Activated CD4-positive, alpha-beta memory T cell treated with anti-CD3 and anti-CD28 coated beads, Interleukin-2, amount 10 ng/mL, durations not matched to agents 7 days and 5 days (primary cell): ENCODE results near the gene PBRM1. TPM values are rescaled to one million over a fixed set of nuclear protein-coding genes. Genes with fewer than 3 reads are reported as not detected.
A peak's percentile ranks its signal among the peaks of the same experiment; 100 is the strongest.
"Not testable (repeated sequence)": the region's sequence is repeated elsewhere in the genome, so short reads cannot be mapped to it uniquely, and the experiment has no call there.

ENCODE experiments used
- CTCF ChIA-PET: fragments of 350-600 bp; sonication (Branson Sonifier 250); formaldehyde crosslinking; loops from one replicate; lab custom pipeline; 2021; ENCODE audit warnings: antibody characterized with exemption, inconsistent platforms; lab: Charles Lee
- POLR2A ChIA-PET: fragments of 350-600 bp; sonication (Branson Sonifier 250); formaldehyde crosslinking; loops from one replicate; lab custom pipeline; 2021; ENCODE audit warnings: antibody characterized with exemption; lab: Charles Lee
- DNase-seq: peaks from one replicate; pipeline ENCODE4 v3.0.0-alpha.2; 2020
- H3K27ac Mint-ChIP-seq: one replicate; pipeline ENCODE4 v1.8.0; 2021; ENCODE audit warnings: mild to moderate bottlenecking, mixed read lengths
- H3K27me3 Mint-ChIP-seq: one replicate; pipeline ENCODE4 v1.8.0; 2021; ENCODE audit warnings: mixed read lengths
- H3K36me3 Mint-ChIP-seq: one replicate; pipeline ENCODE4 v1.8.0; 2021; ENCODE audit warnings: low read depth, mixed read lengths
- H3K4me1 Mint-ChIP-seq: one replicate; pipeline ENCODE4 v1.8.0; 2021; ENCODE audit warnings: mixed read lengths
- H3K4me3 Mint-ChIP-seq: one replicate; pipeline ENCODE4 v1.8.0; 2021; ENCODE audit warnings: mild to moderate bottlenecking, mixed read lengths
- H3K9me3 Mint-ChIP-seq: one replicate; pipeline ENCODE4 v1.8.0; 2021; ENCODE audit warnings: mixed read lengths
- total RNA-seq, 2 experiments: library from RNA; stranded (reverse); gene quantifications; one replicate each; pipeline ENCODE4 v1.2.3, GENCODE V29; 2021

PBRM1 gene
- total RNA-seq, 2 experiments from 2014 or later = 69.0 to 70.2 TPM

GRCh38 chr3:52681596-52681995 is 4.1 kb downstream of the PBRM1 start:
- Mint-ChIP-seq H3K4me3 (no peak overlapping the region), H3K36me3 (peaks cover 62% of the 10 kb centered on the region), H3K4me1 (peaks cover 65% of the 10 kb centered on the region), H3K27me3 (no peaks in the 10 kb centered on the region), H3K9me3 (no peaks in the 10 kb centered on the region), H3K27ac (peak overlapping the region; percentile 41)
- CTCF ChIA-PET = no interaction called here
- no peak for DNase-seq
- POLR2A ChIA-PET = interaction anchor here (1.0 kb wide), 1 partner anchor 11 kb away, joined by 3 read pairs; no protein-coding TSS in a partner anchor

- ChIA-PET POLR2A (no interaction called here), CTCF (interaction anchor here (0.6 kb wide), 1 partner anchor 13 kb away, joined by 3 read pairs; no protein-coding TSS in a partner anchor)
- H3K36me3 Mint-ChIP-seq = peaks cover 64% of the 10 kb centered on the region
- peaks cover 59% of the 10 kb centered on the region for H3K4me1 Mint-ChIP-seq
- DNase-seq = no peak
- H3K27ac Mint-ChIP-seq = no peak overlapping the region
- no peaks in the 10 kb centered on the region for H3K27me3 Mint-ChIP-seq
- no peak overlapping the region for H3K4me3 Mint-ChIP-seq
- no peaks in the 10 kb centered on the region for H3K9me3 Mint-ChIP-seq
Observed at GRCh38 chr3:52679811-52680210, 5.9 kb downstream of the PBRM1 start.

DNA sequence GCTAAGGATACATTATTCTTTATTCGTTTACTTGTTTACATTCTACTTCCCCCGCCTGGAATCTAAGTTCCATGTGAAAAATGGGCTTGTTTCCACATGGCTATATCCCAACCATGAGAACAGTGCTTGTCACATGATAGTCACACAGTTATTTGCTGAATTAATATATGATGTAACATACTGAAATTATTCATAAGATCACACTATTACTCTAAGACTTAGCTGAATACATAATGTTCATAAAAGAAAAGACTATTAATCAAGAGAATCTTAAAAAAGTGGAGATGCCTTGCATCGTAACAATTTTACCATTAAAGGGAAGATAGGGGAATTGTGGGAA is 6.5 kb downstream of the PBRM1 start:
- Mint-ChIP-seq H3K27me3 (no peaks in the 10 kb centered on the region), H3K4me3 (no peak overlapping the region), H3K9me3 (no peaks in the 10 kb centered on the region), H3K36me3 (peaks cover 62% of the 10 kb centered on the region), H3K4me1 (peaks cover 52% of the 10 kb centered on the region), H3K27ac (no peak overlapping the region)
- DNase-seq = no peak
- POLR2A ChIA-PET = interaction anchor here (1.5 kb wide), 1 partner anchor 25 kb away, joined by 5 read pairs; no protein-coding TSS in a partner anchor
- CTCF ChIA-PET = interaction anchor here (0.6 kb wide), 1 partner anchor 13 kb away, joined by 3 read pairs; no protein-coding TSS in a partner anchor

GRCh38 chr3:52678265-52679198 is 7.2 kb downstream of the PBRM1 start:
- peak overlapping the region; percentile 38 for H3K27ac Mint-ChIP-seq
- ChIA-PET CTCF (interaction anchor here (0.5 to 1.0 kb wide), 2 partner anchors 27 to 251 kb away, joined by 3 read pairs; no protein-coding TSS in a partner anchor), POLR2A (interaction anchor here (0.9 to 1.5 kb wide), 5 partner anchors 9 to 141 kb away, joined by 3 to 5 read pairs (median 3); no protein-coding TSS in a partner anchor)
- peaks cover 63% of the 10 kb centered on the region for H3K36me3 Mint-ChIP-seq
- no peak overlapping the region for H3K4me3 Mint-ChIP-seq
- H3K27me3 Mint-ChIP-seq = no peaks in the 10 kb centered on the region
- no peaks in the 10 kb centered on the region for H3K9me3 Mint-ChIP-seq
- H3K4me1 Mint-ChIP-seq = peaks cover 46% of the 10 kb centered on the region
- no peak for DNase-seq

- POLR2A ChIA-PET, H3K4me3 Mint-ChIP-seq, DNase-seq, H3K9me3 Mint-ChIP-seq, H3K27ac Mint-ChIP-seq, CTCF ChIA-PET, H3K27me3 Mint-ChIP-seq: not testable (repeated sequence)
- peaks cover 40% of the 10 kb centered on the region for H3K4me1 Mint-ChIP-seq
- H3K36me3 Mint-ChIP-seq = peaks cover 70% of the 10 kb centered on the region
Observed at GRCh38 chr3:52676201-52676600, 9.5 kb downstream of the PBRM1 start.

GRCh38 chr3:52671676-52672075 is 14.0 kb downstream of the PBRM1 start:
- H3K36me3 Mint-ChIP-seq = peaks cover 64% of the 10 kb centered on the region

DNA sequence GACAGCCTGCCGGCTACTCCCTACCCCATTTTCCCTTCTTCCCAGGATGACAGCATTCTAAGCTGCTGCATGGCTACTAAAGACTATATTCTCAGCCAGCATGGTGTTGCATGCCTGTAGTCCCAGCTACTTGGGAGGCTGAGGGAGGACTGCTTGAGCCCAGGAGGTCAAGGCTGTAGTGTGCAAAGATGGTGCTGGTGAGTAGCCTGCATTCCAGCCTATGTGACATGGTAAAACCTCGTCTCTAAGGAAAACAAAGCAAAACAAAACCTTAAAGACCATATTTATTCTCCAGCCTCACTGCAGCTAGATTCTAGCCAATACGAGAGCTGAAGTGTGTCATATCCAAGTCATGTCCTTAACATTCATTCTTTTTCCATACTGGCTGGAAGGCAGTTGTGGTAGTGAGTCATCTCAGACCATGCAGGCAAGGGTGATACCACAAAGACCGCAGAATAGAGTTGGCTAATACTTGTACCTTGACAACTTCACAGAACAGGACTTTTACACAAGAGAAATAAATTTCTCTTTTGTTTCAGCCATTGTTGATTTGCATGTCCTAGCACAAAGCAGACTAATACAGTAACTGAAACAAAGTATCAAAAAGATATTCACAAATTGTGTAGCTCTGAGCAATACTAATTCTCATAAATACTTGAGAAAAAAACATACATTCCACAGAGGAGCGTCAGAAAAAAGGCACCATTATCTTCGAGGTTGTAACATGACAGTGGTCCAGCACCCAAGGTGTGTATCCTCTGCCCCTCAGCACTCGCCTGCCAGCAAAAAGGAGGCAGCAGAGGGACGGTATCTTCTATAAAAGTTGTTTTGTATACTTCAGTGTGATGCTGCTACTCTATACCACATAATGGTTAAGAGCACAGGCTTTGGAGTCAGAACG is 14.8 kb downstream of the PBRM1 start:
- ChIA-PET CTCF (interaction anchor here (0.9 to 1.0 kb wide), 2 partner anchors 13 to 34 kb away, joined by 3 to 5 read pairs; no protein-coding TSS in a partner anchor), POLR2A (interaction anchor here (0.6 to 2.3 kb wide), 3 partner anchors 11 to 16 kb away, joined by 3 to 12 read pairs (median 4); partner anchors contain the start of gene PBRM1)
- Mint-ChIP-seq H3K27ac (peak overlapping the region; percentile 86), H3K9me3 (no peaks in the 10 kb centered on the region), H3K36me3 (peaks cover 61% of the 10 kb centered on the region), H3K27me3 (no peaks in the 10 kb centered on the region), H3K4me1 (peaks cover 30% of the 10 kb centered on the region), H3K4me3 (peak overlapping the region; percentile 43)
- DNase-seq = peak; percentile 71

More at GRCh38 chr3:52671676-52672075, 14.0 kb downstream of the PBRM1 start:
- ChIA-PET POLR2A (interaction anchor here (1.3 to 2.3 kb wide), 2 partner anchors 13 to 15 kb away, joined by 4 to 12 read pairs; partner anchors contain the start of gene PBRM1), CTCF (interaction anchor here (0.9 to 1.0 kb wide), 2 partner anchors 13 to 35 kb away, joined by 3 to 5 read pairs; no protein-coding TSS in a partner anchor)
- Mint-ChIP-seq H3K4me1 (peaks cover 31% of the 10 kb centered on the region), H3K9me3 (no peaks in the 10 kb centered on the region), H3K27ac (peak overlapping the region; percentile 86), H3K27me3 (no peaks in the 10 kb centered on the region), H3K4me3 (no peak overlapping the region)
- DNase-seq = no peak

- no peaks in the 10 kb centered on the region for H3K9me3 Mint-ChIP-seq
- ChIA-PET CTCF (interaction anchor here (0.6 kb wide), 1 partner anchor 68 kb away, joined by 4 read pairs; no protein-coding TSS in a partner anchor), POLR2A (no interaction called here)
- no peak overlapping the region for H3K4me3 Mint-ChIP-seq
- H3K27ac Mint-ChIP-seq = no peak overlapping the region
- no peak for DNase-seq
- H3K27me3 Mint-ChIP-seq = no peaks in the 10 kb centered on the region
- peaks cover 60% of the 10 kb centered on the region for H3K36me3 Mint-ChIP-seq
- no peaks in the 10 kb centered on the region for H3K4me1 Mint-ChIP-seq
Observed at GRCh38 chr3:52663098-52663497, 22.6 kb downstream of the PBRM1 start.

- H3K4me3 Mint-ChIP-seq = no peak overlapping the region
- ChIA-PET CTCF (no interaction called here), POLR2A (no interaction called here)
- H3K27me3 Mint-ChIP-seq = no peaks in the 10 kb centered on the region
- no peak for DNase-seq
- peaks cover 62% of the 10 kb centered on the region for H3K36me3 Mint-ChIP-seq
- H3K4me1 Mint-ChIP-seq = peaks cover 1% of the 10 kb centered on the region
- H3K9me3 Mint-ChIP-seq = no peaks in the 10 kb centered on the region
- H3K27ac Mint-ChIP-seq = no peak overlapping the region
Observed at GRCh38 chr3:52660046-52660445, 25.7 kb downstream of the PBRM1 start.

DNA sequence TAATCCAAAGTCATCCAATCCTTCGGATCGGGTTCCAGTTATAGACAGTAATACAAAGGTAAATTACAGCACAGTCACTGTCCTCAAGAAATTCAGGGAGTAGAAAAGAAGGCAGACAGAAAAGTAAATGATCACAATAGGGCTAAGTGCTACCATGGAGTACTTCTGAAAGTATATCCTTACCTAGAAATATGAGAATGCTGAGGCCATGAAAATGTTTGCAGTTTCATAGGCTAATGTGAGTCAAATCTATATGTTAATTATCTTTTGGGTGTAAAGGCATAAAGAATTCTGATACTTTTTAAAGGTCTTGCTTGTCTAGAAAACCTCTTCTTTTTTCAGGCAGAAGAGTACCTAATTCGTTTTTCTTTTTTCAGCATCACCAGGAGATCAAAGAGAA is 29.8 kb downstream of the PBRM1 start:
- Mint-ChIP-seq H3K4me3 (no peak overlapping the region), H3K9me3 (no peaks in the 10 kb centered on the region), H3K4me1 (peaks cover 5% of the 10 kb centered on the region), H3K27me3 (no peaks in the 10 kb centered on the region), H3K36me3 (peaks cover 48% of the 10 kb centered on the region), H3K27ac (no peak overlapping the region)
- no peak for DNase-seq
- ChIA-PET CTCF (no interaction called here), POLR2A (no interaction called here)

- Mint-ChIP-seq H3K9me3 (no peaks in the 10 kb centered on the region), H3K4me1 (peaks cover 13% of the 10 kb centered on the region), H3K4me3 (no peak overlapping the region), H3K27ac (no peak overlapping the region), H3K27me3 (no peaks in the 10 kb centered on the region), H3K36me3 (peaks cover 62% of the 10 kb centered on the region)
- POLR2A ChIA-PET = interaction anchor here (0.8 to 1.5 kb wide), 4 partner anchors 9 to 39 kb away, joined by 3 to 6 read pairs (median 4); no protein-coding TSS in a partner anchor
- no peak for DNase-seq
- CTCF ChIA-PET = interaction anchor here (0.7 to 1.1 kb wide), 2 partner anchors 10 to 26 kb away, joined by 3 read pairs; no protein-coding TSS in a partner anchor
Observed at GRCh38 chr3:52651592-52651991, 34.1 kb downstream of the PBRM1 start.

- POLR2A ChIA-PET = no interaction called here
- H3K9me3 Mint-ChIP-seq = no peaks in the 10 kb centered on the region
- H3K27ac Mint-ChIP-seq = peak overlapping the region; percentile 17
- no peak overlapping the region for H3K4me3 Mint-ChIP-seq
- no peak for DNase-seq
- H3K27me3 Mint-ChIP-seq = no peaks in the 10 kb centered on the region
- CTCF ChIA-PET = interaction anchor here (0.6 kb wide), 1 partner anchor 42 kb away, joined by 4 read pairs; no protein-coding TSS in a partner anchor
- H3K36me3 Mint-ChIP-seq = peaks cover 60% of the 10 kb centered on the region
- peaks cover 12% of the 10 kb centered on the region for H3K4me1 Mint-ChIP-seq
Observed at GRCh38 chr3:52650439-52650838, 35.3 kb downstream of the PBRM1 start.
